Adrenal gland (tissue), 5 donors: ENCODE measurements around the gene ENPP6.

ENCODE experiments used
- CTCF ChIP-seq, 6 experiments: fragments of 450-650 bp in 4 of 6; fragments of 200-600 bp in 2 of 6; sonication (generic) in 1 of 6; IDR thresholded peaks; 1 replicate in 5 of 6; 2 replicates in 1 of 6; pipeline versions ENCODE4 v1.5.1 to v1.8.0; 2016 to 2021; ENCODE audit warnings: antibody characterized with exemption in 6 of 6, mild to moderate bottlenecking in 2 of 6, moderate library complexity in 1 of 6
- POLR2A ChIP-seq, 2 donors: fragments of 450-650 bp; IDR thresholded peaks; one replicate each; pipeline ENCODE4 v1.6.1; 2017; ENCODE audit warnings: antibody characterized with exemption in 2 of 2, mild to moderate bottlenecking in 2 of 2, moderate library complexity in 1 of 2
- donor health status: DM: no; HTN: no; CAD: no.

GRCh38 chr4:184177271-184177670, 40.4 kb downstream of the ENPP6 start:
- TF ChIP-seq CTCF (IDR thresholded peaks at IDR 0.05) = no peak
- TF ChIP-seq POLR2A (IDR thresholded peaks at IDR 0.05) = no peak
